HG02981 (cell line): ENCODE data around the gene LANCL2.
"Not testable (repeated sequence)": the region's sequence is repeated elsewhere in the genome, so short reads cannot be mapped to it uniquely, and the experiment has no call there.

Experiments used
- ATAC-seq: cut with Tn5 transposase; IDR thresholded peaks from one replicate; pipeline ENCODE4 v1.9.1; 2021; ENCODE audit warnings: mild to moderate bottlenecking, moderate library complexity; ENCODE audit not compliant: unreplicated experiment

The LANCL2 gene

GRCh38 chr7:55365205-55365674 lies at the start of gene LANCL2:
Gene LANCL2 (plus strand): TSS chr7:55365337. CDS start chr7:55366026, 689 bp downstream.
- peak; percentile 33 for ATAC-seq

- ATAC-seq = no peak
Measured at GRCh38 chr7:55325371-55325792, 39.8 kb upstream of the LANCL2 start.

- ATAC-seq = no peak
Measured at GRCh38 chr7:55326081-55326835, 38.9 kb upstream of the LANCL2 start.

GRCh38 chr7:55326945-55327626 lies 38.1 kb upstream of the LANCL2 start:
- ATAC-seq = no peak

- no peak for ATAC-seq
Measured at GRCh38 chr7:55335151-55335550, 30.0 kb upstream of the LANCL2 start.

- no peak for ATAC-seq
Measured at GRCh38 chr7:55335786-55336185, 29.4 kb upstream of the LANCL2 start.

GRCh38 chr7:55336540-55336939 lies 28.6 kb upstream of the LANCL2 start:
- ATAC-seq = no peak

- ATAC-seq = no peak
Measured at GRCh38 chr7:55339033-55340000, 25.8 kb upstream of the LANCL2 start.

GRCh38 chr7:55342216-55342871 lies 22.8 kb upstream of the LANCL2 start:
- ATAC-seq = no peak

GRCh38 chr7:55343002-55343781 lies 21.9 kb upstream of the LANCL2 start:
- ATAC-seq = no peak

GRCh38 chr7:55343860-55344606 lies 21.1 kb upstream of the LANCL2 start:
- no peak for ATAC-seq

GRCh38 chr7:55344840-55345239 lies 20.3 kb upstream of the LANCL2 start:
- ATAC-seq = no peak

- ATAC-seq = no peak
Measured at GRCh38 chr7:55345292-55345691, 19.8 kb upstream of the LANCL2 start.

- ATAC-seq = no peak
Measured at GRCh38 chr7:55348502-55348901, 16.6 kb upstream of the LANCL2 start.

GRCh38 chr7:55349121-55349520 lies 16.0 kb upstream of the LANCL2 start:
- no peak for ATAC-seq

- ATAC-seq = no peak
Measured at GRCh38 chr7:55350281-55350680, 14.9 kb upstream of the LANCL2 start.

- ATAC-seq = no peak
Measured at GRCh38 chr7:55351263-55351662, 13.9 kb upstream of the LANCL2 start.

GRCh38 chr7:55352947-55353273 lies 12.2 kb upstream of the LANCL2 start:
- ATAC-seq = not testable (repeated sequence)

GRCh38 chr7:55360486-55360885 lies 4.7 kb upstream of the LANCL2 start:
- no peak for ATAC-seq
